HG02642 (cell line): ENCODE results near the gene BBOF1.

Experiments
- ATAC-seq: cut with Tn5 transposase; IDR thresholded peaks from one replicate; pipeline ENCODE4 v1.9.1; 2021; ENCODE audit warnings: mild to moderate bottlenecking; ENCODE audit not compliant: unreplicated experiment, poor library complexity

Gene BBOF1

GRCh38 chr14:74019408-74020137 is 424 bp downstream of the BBOF1 start:
- no peak for ATAC-seq

DNA sequence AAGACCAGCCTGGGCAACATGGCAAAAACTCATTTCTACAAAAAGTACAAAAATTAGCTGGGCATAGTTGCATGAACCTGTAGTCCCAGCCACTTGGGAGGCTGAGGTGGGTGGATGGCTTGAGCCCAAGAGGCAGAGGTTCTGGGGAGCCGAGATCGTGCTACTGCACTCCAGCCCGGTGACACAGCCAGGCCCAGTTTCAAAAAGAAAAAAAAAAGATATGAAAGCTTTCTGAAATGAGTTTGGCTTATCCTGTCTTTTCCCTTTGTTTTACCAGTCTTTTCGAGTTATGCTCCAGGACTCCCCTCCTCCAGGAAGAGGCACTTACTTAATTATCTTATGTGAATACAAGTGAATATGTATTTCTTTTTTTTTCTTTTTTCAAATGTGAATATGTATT is 3.2 kb downstream of the BBOF1 start:
- ATAC-seq = no peak

- no peak for ATAC-seq
These were observed 10.0 kb downstream of the BBOF1 start for GRCh38 chr14:74029136-74029535.

DNA sequence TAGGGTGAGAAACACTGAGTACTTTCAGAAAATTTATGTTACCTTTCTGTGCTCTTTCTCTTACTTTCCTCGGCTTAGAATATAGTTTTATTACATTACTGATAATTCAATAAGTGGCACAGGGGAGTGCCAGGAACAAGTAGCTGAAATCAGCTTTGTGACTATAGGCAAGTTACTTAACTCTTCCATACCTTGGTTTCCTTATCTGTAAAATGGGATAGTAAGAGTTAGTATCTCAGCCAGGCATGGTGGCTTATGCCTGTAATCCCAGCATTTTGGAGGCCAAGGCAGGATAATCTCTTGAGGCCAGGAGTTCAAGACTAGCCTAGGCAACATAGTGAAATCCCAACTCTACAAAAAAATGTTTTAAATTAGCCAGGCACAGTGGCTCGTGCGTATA is 15.4 kb downstream of the BBOF1 start:
- no peak for ATAC-seq

DNA sequence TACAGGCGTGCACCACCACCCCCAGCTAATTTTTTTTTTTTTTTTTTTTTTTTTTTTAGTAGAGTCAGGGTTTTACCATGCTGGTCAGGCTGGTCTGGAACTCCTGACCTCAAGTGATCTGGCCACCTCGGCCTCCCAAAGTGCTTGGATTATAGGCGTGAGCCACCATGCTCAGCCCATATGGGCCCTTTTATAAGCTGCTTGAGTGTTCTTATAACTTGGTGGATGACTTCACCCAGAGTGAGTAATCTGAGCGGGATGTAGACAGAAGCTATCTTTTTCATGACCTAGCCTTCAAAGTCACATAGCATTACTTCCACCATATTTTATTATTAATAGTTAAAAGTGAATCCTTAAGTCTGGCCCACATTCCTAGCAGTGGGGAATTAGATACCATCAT is 16.4 kb downstream of the BBOF1 start:
- ATAC-seq = no peak

DNA sequence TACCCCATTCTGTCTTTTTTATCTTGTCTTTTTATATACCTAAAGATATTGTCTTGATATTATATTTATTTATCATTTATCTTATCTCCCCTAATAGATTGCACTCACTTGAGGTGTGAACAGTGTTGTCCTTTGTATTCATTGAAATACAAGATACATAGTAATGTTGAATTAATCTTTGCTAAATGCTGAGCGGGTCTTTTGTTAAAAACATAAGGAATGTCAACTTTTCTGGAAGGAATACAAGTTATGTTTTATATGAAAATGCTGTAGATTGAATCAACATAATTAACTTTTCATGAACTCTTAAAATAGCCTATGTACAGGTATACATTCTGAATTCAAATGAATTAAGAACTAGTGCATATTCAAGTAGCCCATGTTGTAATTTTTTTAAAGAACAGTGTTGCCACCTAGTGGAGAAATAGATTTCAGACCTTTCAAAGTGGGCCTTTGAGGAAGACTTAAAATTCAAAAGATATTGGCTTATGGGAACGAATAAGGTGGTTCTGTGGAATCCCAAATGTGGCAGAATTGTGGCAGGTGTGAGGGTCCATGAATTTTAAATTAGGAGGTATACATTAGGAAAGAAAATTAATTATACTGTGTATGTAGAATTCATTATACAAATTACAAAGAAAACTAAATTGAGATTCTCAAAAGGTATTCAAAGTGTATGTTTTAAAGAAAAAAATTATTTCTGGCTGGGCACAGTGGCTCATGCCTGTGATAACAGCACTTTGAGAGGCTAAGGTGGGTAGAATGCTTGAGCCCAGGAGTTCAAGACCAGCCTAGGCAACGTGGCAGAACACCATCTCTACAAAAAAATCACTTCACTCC is 19.1 kb downstream of the BBOF1 start:
- no peak for ATAC-seq

GRCh38 chr14:74042296-74042695 is 23.1 kb downstream of the BBOF1 start:
- no peak for ATAC-seq

DNA sequence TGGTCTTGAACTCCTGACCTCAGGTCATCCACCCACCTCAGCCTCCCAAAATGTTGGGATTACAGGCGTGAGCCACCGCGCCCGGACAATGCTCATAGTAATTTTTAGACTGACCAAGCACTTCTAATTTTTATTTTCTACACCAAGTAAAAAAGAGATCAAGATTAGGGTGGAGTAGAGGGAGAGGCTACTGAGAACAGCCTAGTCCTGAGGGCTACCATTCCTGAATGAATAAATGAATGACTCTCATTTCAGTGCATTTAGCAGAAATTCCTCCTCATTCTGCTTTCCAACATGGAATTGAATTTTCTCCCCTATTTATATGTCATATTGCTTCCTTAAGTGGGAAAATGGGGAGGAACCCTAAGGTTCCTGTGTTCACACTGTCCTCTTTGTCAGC is 26.4 kb downstream of the BBOF1 start:
- ATAC-seq = no peak

DNA sequence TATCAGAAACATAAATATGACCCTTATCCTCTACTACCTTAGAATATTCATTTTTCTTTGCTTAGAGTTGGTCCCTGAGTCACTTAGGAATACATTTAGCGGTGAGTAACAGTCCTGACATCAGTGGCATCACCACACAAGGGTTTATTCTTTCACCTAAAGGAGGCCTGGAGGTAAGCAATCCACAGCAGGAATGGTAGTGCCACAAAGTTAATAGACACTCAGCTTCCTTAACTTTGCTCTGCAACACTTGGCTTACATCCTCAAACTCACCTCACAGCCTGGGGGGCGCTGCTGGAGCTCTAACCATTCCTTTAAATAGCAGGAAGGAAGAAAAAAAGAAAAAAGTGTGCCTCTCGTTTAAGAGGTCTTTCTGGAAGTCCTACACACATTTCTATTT is 29.1 kb downstream of the BBOF1 start:
- no peak for ATAC-seq

DNA sequence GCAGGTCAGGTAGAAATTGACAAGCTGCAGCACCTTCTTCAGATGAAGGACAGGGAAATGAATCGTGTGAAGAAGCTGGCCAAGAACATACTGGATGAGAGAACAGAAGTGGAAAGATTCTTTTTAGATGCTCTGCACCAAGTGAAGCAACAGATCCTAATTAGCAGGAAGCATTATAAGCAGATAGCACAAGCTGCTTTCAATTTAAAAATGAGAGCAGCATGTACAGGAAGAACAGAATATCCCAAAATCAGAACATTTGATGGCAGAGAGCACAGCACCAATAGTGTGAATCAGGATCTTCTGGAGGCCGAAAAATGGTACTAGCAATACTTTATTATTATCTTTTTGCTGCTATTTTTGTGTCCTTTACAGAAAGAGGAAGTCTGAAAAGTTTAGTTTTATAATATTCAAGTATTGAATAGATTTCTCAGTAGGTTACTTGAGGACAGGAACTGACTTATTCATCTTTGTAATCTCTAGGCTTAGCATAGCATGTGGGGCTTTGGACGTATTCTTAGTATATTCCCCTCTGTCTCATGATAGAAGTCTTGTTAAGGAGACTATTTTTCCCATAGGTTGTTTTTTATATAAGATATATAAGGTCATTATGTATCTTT is 30.8 kb downstream of the BBOF1 start:
- no peak for ATAC-seq

GRCh38 chr14:74062809-74063150 is 43.6 kb downstream of the BBOF1 start:
- ATAC-seq = no peak

- no peak for ATAC-seq
These were observed 45.3 kb downstream of the BBOF1 start for GRCh38 chr14:74064426-74064825.

DNA sequence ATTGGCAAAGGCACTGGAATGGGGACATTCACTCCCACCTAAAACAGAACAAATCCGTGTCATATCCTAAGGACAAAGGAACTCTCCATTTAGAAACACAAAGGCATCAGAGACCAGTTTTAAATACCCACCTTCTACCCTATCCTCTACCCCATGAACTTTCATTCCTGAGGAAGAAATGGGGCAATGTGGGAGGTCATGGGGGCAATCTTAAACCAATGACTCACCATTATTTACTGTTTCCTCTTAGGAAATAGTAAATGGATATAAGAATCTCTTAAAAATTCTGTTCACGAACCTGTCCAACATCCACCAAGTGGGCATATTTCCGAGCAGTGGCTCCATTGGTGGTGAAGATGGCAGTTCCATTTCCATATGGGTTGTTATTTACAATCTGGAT is 45.7 kb downstream of the BBOF1 start:
- no peak for ATAC-seq

GRCh38 chr14:74065746-74066575 is 46.8 kb downstream of the BBOF1 start:
- ATAC-seq = no peak

DNA sequence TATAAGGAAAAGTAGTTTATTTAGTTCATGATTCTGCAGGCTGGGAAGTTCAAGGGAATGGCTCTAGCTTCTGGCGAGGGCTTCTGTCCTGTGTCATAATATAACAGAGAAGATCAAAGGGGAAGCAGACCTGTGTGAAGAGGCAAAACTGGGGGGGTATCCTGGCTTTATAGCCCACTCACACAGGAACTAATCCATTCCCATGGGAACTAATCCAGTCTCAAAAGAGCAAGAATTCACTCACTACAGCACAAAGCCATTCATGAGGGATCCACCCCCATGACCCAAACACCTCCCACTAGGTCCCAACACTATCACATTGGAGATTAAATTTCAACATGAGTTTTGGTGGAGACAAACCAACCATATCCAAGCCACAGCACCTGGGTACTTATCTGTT is 58.3 kb downstream of the BBOF1 start:
- ATAC-seq = no peak

- ATAC-seq = no peak
These were observed 61.8 kb downstream of the BBOF1 start for GRCh38 chr14:74080820-74081460.

- ATAC-seq = no peak
These were observed 62.3 kb downstream of the BBOF1 start for GRCh38 chr14:74081491-74081890.

DNA sequence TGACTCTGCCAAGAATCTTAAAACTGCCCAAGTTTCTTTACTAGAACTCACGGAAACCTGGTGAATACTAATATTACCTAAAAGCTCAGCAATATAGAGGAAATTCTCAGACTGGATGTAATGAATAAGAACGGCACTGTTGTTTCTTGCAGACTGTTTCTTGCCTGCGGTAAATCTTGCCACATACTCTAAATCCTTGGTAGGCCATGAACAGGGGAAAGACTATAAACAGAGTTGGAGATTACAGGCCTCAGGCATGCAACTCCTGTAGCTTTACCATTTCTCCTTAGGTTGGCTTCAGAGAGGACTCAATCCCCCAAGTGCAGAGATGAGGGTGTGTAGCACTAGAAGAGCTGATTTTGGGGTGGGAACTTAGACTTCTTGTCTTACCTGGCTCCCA is 64.0 kb downstream of the BBOF1 start:
- no peak for ATAC-seq

- no peak for ATAC-seq
These were observed 64.7 kb downstream of the BBOF1 start for GRCh38 chr14:74083784-74084276.
